HG02970 (cell line): Measurements from ENCODE around the gene MRPL22.
"Not testable (repeated sequence)": the region's sequence is repeated elsewhere in the genome, so short reads cannot be mapped to it uniquely, and the experiment has no call there.

Experiments used
- ATAC-seq: cut with Tn5 transposase; IDR thresholded peaks from one replicate; pipeline ENCODE4 v1.9.1; 2021; ENCODE audit warnings: mild to moderate bottlenecking, moderate library complexity, moderate number of reproducible peaks; ENCODE audit not compliant: unreplicated experiment, low FRiP score

MRPL22 gene

DNA sequence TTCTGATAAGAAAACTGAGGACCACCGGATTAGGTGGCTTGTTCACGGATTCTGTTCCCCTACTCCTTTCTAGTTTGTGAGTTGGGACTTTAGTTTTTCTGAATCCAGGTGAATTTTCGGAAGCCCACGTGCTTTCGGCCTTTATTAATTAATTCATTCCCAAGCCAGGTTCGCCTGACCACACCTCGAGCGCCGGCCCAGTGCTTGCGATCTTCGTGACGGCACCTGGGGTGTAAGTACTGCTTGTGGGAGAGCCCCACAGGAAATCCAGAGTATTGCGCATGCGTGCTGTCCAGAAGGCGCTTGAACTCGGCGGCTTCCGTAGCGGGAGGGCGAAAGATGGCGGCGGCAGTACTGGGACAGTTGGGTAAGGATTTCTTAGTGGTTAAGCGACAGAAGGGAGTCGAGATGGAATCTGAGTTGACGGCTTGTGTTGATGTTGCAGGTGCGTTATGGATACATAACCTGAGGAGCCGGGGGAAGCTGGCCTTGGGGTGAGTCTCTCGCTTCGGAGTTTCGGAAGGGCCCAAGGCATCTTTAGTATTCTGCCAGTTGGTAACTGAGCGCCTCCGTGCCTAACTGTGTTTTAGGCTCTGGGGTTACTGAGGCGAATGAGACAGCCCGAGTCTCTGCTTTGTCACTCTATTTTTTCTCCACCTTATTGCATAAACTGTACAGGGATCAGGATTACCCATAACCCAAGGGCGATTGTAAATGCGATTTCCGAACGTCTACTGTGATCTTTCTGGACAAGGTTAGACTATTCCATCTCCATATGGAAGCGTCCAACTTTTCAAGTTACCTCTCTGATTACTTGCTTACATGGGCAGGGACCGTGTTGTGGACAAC, at the start of gene MRPL22:
TSS of gene MRPL22 (plus strand) at position 302 of the 849 bp plus-strand sequence. CDS start at position 340, 38 bp downstream.
- peak; percentile 73 for ATAC-seq

DNA sequence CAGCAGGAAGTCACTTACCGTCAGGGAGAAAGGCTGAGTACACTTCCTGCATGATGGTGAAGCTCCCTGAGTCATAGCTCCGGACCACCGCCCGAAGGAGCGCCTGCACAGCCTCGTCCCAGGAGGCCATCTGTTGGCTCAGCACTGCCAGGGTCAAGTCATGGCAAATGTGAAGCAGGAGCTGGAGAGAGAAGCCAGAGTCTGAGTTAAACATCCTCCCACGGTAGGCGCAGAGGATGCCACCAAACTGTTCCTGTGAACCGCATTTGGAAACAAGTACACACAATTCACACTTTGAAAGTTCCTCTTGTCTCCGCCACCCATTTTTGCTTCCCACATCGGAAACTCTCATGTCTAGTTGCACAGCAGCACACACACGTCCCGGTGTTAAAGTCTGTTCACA, 48.5 kb upstream of the MRPL22 start:
- ATAC-seq = no peak

DNA sequence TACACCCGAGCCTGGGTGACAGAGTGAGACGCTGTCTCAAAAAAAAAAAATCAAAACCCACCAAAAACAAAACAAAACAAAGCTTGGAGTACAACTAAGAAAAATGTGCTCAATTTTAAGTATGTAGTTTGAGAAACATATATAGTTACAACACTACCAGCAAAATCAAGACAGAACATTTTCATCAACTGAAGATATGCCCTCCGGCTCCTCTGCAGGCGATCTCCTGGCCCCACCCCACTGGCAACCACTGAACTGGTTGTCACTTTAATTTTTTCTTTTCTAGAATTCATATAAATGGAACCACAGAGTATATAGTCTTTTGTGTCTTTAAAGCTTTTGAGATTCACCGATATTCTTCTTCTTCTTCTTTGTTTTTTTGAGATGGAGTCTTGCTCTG, 47.5 kb upstream of the MRPL22 start:
- no peak for ATAC-seq

DNA sequence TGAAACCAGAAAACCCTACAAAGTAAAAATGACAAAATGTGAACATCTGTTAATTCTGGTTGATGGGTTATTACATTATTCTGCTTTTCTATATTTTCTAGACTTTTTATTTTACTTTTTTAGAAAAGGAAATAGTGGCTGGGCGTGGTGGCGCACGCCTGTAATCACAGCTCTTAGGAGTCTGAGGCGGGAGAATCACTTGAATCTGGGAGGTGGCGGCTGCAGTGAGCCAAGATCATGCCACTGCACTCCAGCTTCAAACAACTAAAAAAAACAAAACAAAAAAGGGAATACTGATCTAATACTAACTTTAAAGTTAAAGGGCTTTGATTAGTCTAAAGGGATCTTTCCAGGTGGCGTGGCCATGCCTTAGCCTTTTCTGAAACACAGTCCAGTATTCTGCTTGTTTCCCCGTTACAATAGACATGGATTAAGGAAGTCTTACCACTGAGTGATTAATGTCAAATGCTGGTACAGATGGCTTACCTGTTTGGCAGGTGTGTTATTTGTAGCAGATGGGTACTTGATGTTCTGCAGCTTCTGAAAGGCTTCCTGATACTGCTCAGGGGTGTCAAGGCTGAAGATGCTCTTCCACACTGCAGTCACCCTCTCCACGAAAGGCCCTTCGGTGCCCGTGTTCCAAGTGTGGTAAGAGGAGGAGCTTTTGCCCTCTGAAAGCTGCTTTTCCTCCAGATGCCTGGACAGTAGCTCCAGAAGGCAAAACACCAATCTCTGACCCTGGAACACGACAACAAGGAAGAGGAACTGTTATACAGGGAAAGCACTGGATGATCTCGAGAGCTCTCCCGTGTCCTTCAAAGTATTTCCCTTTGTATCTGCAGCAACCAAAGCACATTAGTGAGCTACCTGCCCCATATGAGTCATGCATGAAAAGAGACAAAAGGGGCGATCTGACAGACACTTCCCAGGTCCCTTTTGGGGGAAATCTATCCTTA, 45.0 kb upstream of the MRPL22 start:
- no peak for ATAC-seq

DNA sequence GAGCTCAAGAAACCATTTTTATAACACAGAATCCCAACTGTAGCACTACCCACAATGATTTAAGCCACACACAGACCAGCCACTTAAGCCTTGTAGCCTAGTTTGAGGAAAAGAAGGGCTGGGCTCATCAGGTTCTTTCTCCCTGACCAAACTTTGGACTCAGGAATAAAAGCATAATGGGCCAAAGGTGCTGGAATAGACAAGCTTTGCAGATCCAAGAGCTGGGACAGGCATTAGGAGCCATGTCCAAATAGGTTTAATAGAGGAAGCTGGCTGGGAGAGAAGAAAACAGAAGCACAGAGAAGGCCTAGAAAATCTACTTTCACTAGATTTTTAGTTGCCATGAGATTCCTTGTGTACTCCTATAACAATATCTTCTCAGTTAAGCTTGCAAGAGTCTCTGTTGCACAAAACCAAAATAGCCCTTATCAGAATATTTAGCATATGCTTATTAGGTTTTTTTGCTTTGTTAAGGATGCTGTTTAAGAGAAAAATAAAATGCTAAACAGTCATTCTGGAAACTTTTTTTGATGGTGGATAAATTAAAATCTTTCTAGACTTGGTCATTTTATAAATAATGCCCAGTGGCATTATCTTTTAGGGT, 44.2 kb upstream of the MRPL22 start:
- ATAC-seq = no peak

DNA sequence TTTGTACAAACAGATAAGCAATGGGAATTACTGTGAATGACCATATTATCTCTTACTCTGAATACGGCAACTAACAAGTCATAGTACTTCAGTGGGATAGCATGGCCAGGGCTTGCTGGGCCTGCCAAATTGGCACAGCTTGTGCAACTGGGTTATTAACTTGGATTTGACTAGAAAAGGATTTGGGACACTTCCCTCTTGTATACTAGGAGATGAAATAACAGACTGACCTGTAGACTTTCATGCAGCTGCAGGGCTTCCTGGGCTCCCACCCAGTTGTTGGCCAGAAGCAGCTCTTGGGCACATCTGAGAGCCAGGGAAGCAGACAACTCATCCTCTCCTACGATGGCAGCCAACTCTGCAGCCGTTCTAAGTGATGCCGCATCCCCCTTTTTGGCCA, 42.7 kb upstream of the MRPL22 start:
- ATAC-seq = no peak

DNA sequence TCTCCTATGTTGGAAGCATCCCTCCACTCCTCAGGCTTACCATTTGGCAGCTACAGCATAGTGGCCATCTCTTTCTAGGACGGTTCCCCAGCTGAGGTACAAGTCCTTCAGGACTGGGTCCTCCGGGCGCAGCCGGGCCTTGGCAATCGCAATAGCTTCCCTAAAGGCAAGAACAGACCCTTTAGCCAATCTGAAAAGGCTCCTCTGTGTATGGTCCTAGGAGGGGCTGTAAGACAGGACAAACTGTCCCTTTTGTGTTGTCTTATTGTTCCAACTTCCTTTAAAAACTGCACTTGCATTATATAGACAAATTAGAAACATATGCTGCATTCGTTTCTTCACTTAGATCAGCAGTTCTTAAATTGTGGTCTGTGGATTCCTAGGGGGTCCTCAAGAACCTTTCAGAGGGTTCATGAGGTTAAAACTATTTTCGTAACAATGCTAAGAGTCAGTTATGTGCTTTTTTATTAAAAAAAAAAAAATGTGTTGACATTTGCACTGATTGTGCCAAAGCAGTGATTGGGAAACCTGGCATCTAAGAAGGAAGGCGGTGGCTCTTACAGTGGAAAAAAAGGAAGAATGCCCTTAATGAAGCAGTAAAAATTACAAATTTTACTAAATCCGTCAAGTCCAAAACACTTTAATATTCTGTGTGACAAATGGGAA, 41.6 kb upstream of the MRPL22 start:
- ATAC-seq = no peak

DNA sequence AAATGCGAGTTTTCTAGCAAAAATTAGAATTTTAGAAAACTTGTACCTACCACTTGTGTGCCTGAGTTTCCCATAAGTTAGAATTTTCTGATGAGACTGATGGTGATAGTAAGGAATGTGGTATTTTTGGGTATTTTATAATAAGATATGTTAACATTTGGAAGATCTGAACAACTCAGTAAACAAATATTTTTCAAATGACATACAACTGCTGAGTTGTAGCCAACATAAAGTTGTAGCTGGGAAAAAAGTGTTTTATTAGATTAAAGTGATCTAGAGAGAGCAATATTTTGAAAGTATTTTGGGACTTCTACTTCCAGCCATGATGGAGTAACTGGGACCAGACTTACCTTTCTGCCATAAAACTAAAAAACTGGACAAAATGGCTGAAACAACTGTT, 40.8 kb upstream of the MRPL22 start:
- ATAC-seq = no peak

DNA sequence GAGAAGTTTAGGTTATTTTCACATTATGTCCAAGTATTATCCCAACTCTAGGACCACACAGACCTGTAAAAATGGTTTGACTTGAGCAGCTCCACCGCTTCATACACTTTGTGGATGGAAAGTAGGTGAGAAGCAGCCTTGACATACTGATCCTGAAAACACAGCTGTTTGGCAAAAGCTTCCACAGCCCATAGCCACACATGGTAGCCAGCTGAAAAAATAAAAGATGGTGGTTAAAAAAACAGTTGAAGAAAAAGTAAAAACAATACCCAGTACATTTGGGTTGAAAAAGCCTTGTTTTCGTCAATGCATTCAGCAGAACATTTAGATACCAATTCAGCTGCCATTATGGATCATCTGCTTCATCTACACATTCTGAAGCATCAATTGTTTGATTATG, 39.6 kb upstream of the MRPL22 start:
- ATAC-seq = no peak

DNA sequence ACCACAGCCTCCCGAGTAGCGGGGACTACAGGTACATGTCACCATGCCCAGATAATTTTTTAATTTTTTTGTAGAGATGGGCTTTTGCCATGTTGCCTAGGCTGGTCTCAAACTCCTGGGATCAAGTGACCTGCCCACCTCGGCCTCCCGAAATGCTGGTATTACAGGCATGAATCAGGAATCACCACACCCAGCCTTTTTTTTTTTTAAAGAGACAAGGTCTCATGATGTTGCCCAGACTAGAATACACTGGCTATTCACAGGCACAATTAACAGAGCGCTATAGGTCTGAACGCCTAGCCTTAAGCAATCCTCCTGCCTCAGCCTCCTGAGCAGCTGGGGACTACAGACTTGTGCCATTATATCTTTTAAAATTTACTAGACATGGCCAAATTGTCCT, 39.0 kb upstream of the MRPL22 start:
- ATAC-seq = no peak

DNA sequence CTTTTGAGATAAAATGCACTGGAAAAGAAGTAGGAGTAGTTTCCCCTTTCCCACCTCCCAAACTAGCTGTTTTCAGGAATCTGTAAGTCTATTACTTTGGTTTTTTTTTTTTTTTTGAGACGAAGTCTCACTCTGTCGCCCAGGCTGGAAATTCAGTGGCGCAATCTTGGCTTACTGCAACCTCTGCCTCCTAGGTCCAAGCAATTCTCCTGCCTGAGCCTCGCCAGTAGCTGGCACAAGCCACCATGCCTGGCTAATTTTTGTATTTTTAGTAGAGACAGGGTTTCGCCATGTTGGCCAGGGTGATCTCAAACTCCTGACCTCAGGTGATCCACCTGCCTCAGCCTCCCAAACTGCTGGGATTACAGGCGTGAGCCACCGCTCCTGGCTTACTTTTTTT, 35.3 kb upstream of the MRPL22 start:
- not testable (repeated sequence) for ATAC-seq

DNA sequence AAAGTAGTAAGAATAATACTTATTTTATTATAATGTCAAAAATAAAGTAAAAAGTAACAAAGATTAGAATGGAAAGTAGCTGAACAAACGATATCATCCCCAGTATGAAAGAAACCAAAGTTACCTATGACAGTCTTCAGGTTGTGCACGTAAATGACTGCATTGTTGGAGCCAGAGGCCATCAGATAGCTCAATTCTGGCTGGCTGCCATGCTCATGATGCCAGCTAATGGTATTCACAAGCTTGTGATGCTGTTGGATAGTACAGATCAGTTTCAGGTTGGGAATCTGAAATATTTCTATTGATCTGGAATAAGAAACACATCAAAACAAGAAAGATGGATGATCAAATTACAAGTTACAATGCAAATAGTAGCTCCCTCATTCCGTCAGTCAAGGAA, 24.0 kb upstream of the MRPL22 start:
- no peak for ATAC-seq

DNA sequence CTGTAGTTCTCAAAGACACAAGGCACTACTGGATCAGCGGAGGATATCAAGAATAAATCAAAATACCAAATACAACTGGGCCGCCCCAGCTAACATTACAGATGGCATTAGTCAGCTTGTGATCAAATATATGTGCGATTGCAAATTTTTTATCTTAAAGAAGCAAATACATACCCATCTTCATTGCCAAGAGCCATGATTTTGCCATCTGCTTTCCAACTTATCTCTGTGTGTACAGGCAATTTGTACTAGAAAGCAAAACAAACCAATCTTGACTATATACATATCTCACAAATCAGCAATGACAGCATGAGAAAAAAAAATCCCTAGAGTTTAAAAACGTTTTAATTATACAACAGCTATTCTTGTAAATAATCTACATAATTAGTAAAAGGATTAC, 23.1 kb upstream of the MRPL22 start:
- ATAC-seq = no peak

DNA sequence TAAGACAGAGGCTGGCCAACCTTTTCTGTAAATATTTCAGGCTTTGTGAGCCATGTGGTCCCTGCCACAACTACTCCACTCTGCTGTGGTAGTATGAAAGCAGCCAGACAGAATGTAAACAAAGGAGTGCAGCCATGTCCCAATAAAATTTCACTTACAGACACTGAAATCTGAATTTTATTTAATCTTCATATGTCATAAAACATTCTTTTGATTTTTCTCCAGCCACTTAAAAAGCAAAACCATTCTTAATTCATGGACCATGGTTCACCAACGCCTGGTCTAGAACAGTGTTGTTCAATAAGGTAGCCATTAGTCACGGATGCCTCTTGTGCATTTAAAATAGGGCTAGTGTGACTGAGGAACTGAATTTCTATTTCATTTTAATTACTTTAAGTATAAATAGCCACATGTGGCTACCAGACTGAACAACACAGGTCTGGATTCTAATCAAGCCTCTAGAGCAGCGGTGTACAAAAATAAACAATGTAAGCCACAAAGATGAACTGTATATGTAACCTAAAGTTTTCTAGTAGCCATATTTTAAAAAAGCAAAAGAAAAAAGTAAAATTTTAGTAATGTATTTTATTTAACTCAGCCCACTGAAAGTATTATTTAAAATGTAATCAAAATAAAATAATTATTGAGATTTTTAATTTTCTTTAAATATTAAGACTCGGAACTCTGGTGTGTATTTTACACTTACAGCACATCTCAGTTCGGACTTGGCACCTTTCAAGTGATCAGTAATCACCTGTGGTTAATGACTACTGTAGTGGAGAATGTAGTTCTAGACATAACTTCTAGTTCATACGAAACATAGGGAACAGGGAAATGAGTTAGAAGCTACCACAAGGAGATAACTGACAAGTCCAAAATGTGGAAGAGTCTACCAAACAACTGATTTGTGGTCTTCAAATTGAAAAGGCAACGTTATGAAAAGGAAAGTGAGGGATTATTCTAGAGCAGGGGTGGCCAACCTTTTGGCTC, 17.1 kb upstream of the MRPL22 start:
- no peak for ATAC-seq

DNA sequence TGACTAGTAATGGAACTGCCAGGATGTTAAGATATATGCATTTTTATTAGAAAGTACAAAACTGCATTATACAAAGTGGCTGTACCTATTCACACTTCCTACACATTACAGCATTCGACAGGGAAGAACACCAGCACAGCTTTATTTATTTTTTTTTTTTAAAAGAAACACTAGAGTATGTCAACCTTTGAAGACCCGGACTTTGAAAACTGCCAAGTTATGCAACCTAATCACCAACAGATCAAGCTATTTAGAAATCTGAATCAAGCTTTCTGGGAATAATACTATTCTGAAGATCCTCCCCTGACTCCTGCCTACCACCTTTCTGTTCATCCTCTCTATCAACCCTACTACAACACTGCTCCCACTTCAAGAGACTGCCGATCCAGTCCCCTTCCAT, 7.3 kb upstream of the MRPL22 start:
- no peak for ATAC-seq

DNA sequence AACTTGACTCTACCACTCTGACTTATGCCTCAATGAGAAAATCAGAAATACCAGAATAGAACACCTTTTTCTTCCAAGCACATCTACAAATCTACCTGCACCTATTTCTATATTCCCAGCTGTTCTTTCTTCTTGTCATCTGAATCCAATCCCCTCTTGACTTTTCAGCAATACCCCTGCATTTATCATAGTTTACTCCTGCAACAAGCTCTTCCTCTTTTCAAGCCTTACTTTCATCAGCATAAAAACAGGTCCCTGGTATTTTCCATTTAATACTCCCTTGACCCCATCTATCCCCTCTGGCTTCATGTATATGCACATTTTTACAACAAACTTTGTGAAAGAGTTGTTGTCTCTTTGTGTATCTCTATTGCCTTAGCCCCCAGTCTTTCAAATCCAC, 6.0 kb upstream of the MRPL22 start:
- no peak for ATAC-seq

DNA sequence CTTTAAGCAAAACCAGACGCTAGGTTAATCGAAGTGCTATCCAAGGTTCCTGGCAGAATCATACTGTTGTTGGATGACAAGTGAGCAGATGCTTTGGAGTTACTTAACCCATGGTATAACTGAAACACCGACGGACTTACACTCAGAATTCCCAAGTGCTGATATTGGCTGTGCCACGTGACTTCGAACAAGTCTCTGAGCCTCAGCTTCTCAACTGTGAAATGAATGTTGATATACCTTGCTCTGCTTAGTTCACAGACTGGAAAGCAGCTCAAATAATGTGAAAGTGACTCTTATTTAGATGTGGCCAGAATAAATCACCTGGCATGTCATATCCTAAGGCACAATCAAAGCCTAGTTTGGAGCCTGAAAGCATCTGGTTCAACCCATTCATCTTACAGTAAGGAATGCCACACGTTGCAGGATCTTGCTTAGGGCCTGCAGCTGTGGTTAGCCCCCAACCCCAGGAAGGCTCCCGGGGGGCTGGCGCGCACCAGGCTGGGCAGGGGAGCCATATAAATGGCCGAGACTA, 3.6 kb upstream of the MRPL22 start:
- no peak for ATAC-seq

DNA sequence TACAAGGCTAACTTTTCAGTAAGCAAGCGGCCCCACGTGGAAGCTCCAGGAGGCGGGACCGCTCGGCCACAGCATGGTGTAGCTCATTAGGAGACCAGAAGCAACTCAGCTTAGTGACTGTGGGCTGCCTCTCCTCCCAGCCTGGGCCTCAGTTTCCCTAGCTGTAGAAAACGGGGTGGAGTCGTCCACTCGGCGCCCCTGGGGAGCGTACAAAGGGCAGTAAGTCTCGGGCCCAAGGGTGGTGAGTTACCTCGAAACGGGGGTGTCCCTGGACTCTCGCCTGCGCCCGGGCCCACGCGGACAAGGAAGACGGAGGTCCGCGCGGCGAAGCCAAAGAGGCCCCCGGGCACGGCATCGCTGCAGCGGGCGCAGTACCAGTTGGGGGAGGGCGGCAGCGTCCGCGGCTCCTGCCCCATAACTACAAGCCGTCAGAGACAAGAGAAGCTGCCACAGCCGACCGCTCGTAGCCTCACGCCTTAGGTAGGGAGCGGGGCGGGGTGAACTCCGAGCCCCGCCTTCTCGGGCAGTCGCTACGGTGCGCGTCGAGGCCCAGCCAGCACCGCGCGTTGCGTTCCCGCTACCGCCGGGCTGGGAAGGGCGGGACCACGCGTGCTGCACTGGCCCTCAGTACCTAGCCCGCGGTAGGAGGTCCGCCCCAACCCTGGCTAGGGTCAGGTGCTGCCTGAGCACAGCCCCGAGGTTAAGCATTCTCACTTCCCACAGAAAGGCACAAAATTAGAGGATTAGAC, 3.0 kb upstream of the MRPL22 start, which contains the start of gene GEMIN5:
TSS of gene GEMIN5 (minus strand) at position 494 of the 749 bp plus-strand sequence. CDS start at position 416, 78 bp downstream.
- ATAC-seq = peak; percentile 90
